GM04504 (cell line): ENCODE measurements around the gene ERFE.
"Not testable (repeated sequence)": the region's sequence is repeated elsewhere in the genome, so short reads cannot be mapped to it uniquely, and the experiment has no call there.

ENCODE experiments used
- DNase-seq: peaks from one replicate; pipeline ENCODE4 v3.0.0-alpha.2; 2012; ENCODE audit warnings: low read depth

ERFE gene

GRCh38 chr2:238169708-238170251 is 11.0 kb downstream of the ERFE start:
- peak; percentile 87 for DNase-seq

GRCh38 chr2:238170386-238171071 is 11.8 kb downstream of the ERFE start:
- DNase-seq, result no peak

- not testable (repeated sequence) for DNase-seq
Observed at GRCh38 chr2:238171072-238171431, 12.3 kb downstream of the ERFE start.

- DNase-seq, result no peak
Observed at GRCh38 chr2:238171575-238172187, 12.9 kb downstream of the ERFE start.

GRCh38 chr2:238172439-238172838 is 13.7 kb downstream of the ERFE start:
- no peak for DNase-seq

GRCh38 chr2:238173692-238174091 is 14.9 kb downstream of the ERFE start:
- DNase-seq, result no peak

- no peak for DNase-seq
Observed at GRCh38 chr2:238174291-238174690, 15.5 kb downstream of the ERFE start.

- no peak for DNase-seq
Observed at GRCh38 chr2:238174701-238175100, 15.9 kb downstream of the ERFE start.

GRCh38 chr2:238176613-238177012 is 17.8 kb downstream of the ERFE start:
- no peak for DNase-seq

GRCh38 chr2:238180554-238180953 is 21.8 kb downstream of the ERFE start:
- no peak for DNase-seq

GRCh38 chr2:238182362-238182761 is 23.6 kb downstream of the ERFE start:
- DNase-seq, result no peak

GRCh38 chr2:238183821-238184220 is 25.1 kb downstream of the ERFE start:
- no peak for DNase-seq

GRCh38 chr2:238187618-238188548 is 29.1 kb downstream of the ERFE start:
- DNase-seq, result no peak

GRCh38 chr2:238190445-238190844 is 31.7 kb downstream of the ERFE start:
- no peak for DNase-seq

- DNase-seq, result peak; percentile 6
Observed at GRCh38 chr2:238202326-238203093, 43.7 kb downstream of the ERFE start.

- DNase-seq, result peak; percentile 59
Observed at GRCh38 chr2:238203094-238203972, 44.6 kb downstream of the ERFE start, which contains the start of gene ILKAP. Gene ILKAP (minus strand): TSS chr2:238203695. CDS start chr2:238203553, 142 bp downstream.

GRCh38 chr2:238203973-238204683 is 45.4 kb downstream of the ERFE start:
- DNase-seq, result no peak

- DNase-seq, result no peak
Observed at GRCh38 chr2:238207006-238207405, 48.2 kb downstream of the ERFE start.

GRCh38 chr2:238216651-238217184 is 57.9 kb downstream of the ERFE start:
- no peak for DNase-seq
